Calu3 (cell line): ENCODE data around the gene SLC22A14. TPM values are rescaled to one million over a fixed set of nuclear protein-coding genes. Genes with fewer than 3 reads are reported as not detected.

ENCODE experiments used
- BruUV-seq: library from RNA; stranded (reverse); fragments of 400-500 nt; replicated peaks from 2 replicates; lab custom pipeline; 2021; lab: Mats Ljungman, UMichigan
- CTCF ChIA-PET: fragments of 300-600 bp; sonication (Branson Sonifier 250); formaldehyde crosslinking; loops from one replicate; lab custom pipeline; 2022; ENCODE audit warnings: antibody characterized with exemption; lab: Charles Lee
- DNase-seq: peaks from one replicate; pipeline ENCODE4 v3.0.0; 2022
- H3K27ac Mint-ChIP-seq: one replicate; pipeline ENCODE4 v1.8.0; 2022; ENCODE audit warnings: mixed read lengths; ENCODE audit not compliant: unreplicated experiment
- H3K27me3 Mint-ChIP-seq: one replicate; pipeline ENCODE4 v1.8.0; 2022; ENCODE audit warnings: mixed read lengths; ENCODE audit not compliant: unreplicated experiment
- H3K36me3 Mint-ChIP-seq: one replicate; pipeline ENCODE4 v1.8.0; 2022; ENCODE audit warnings: mild to moderate bottlenecking, moderate library complexity, mixed read lengths; ENCODE audit not compliant: insufficient read depth, unreplicated experiment
- H3K4me1 Mint-ChIP-seq: one replicate; pipeline ENCODE4 v1.8.0; 2022; ENCODE audit warnings: mild to moderate bottlenecking, low read depth, mixed read lengths; ENCODE audit not compliant: unreplicated experiment
- H3K4me3 Mint-ChIP-seq: one replicate; pipeline ENCODE4 v1.8.0; 2022; ENCODE audit warnings: mild to moderate bottlenecking, low read depth, moderate library complexity, mixed read lengths; ENCODE audit not compliant: unreplicated experiment
- H3K9me3 Mint-ChIP-seq: one replicate; pipeline ENCODE4 v1.8.0; 2022; ENCODE audit warnings: low read depth, mixed read lengths; ENCODE audit not compliant: unreplicated experiment
- CTCF ChIP-seq: fragments of 200-600 bp; IDR thresholded peaks from one replicate; pipeline ENCODE4 v1.8.0; 2022; ENCODE audit warnings: antibody characterized with exemption; ENCODE audit not compliant: unreplicated experiment
- intact Hi-C: fragments of 100-400 bp; cut with micrococcal nuclease; formaldehyde crosslinking; loops from one replicate; pipeline ENCODE4 v1.10.0; 2022; ENCODE audit not compliant: unreplicated experiment
- total RNA-seq: library from RNA; stranded (reverse); gene quantifications from 2 replicates; pipeline ENCODE4 v1.2.3, GENCODE V29; 2022

SLC22A14 gene
- total RNA-seq, 1 experiment from 2014 or later: 1.8 TPM

GRCh38 chr3:38311476-38311875, 29.4 kb downstream of the SLC22A14 start:
- no peak overlapping the region for H3K27ac Mint-ChIP-seq
- intact Hi-C loops: no loop called here
- H3K4me1 Mint-ChIP-seq: no peaks in the 10 kb centered on the region
- CTCF ChIA-PET: no interaction called here
- H3K27me3 Mint-ChIP-seq: no peaks in the 10 kb centered on the region
- DNase-seq: no peak
- H3K36me3 Mint-ChIP-seq: no peaks in the 10 kb centered on the region
- TF ChIP-seq CTCF: no peak
- BruUV-seq: no TSS peak
- H3K9me3 Mint-ChIP-seq: no peaks in the 10 kb centered on the region
- no peak overlapping the region for H3K4me3 Mint-ChIP-seq

GRCh38 chr3:38311941-38312340, 29.8 kb downstream of the SLC22A14 start:
- H3K9me3 Mint-ChIP-seq: no peaks in the 10 kb centered on the region
- no peak overlapping the region for H3K4me3 Mint-ChIP-seq
- H3K27ac Mint-ChIP-seq: no peak overlapping the region
- no peak for DNase-seq
- BruUV-seq: no TSS peak
- H3K4me1 Mint-ChIP-seq: no peaks in the 10 kb centered on the region
- no peaks in the 10 kb centered on the region for H3K36me3 Mint-ChIP-seq
- no peaks in the 10 kb centered on the region for H3K27me3 Mint-ChIP-seq
- CTCF ChIA-PET: no interaction called here
- intact Hi-C loops: no loop called here
- no peak for TF ChIP-seq CTCF

GRCh38 chr3:38312356-38312755, 30.3 kb downstream of the SLC22A14 start:
- H3K4me3 Mint-ChIP-seq: no peak overlapping the region
- intact Hi-C loops: no loop called here

GRCh38 chr3:38313263-38313662, 31.2 kb downstream of the SLC22A14 start:
- H3K4me1 Mint-ChIP-seq: no peaks in the 10 kb centered on the region
- no peaks in the 10 kb centered on the region for H3K9me3 Mint-ChIP-seq
- TF ChIP-seq CTCF: no peak
- DNase-seq: no peak
- CTCF ChIA-PET: no interaction called here
- H3K27ac Mint-ChIP-seq: no peak overlapping the region
- H3K36me3 Mint-ChIP-seq: no peaks in the 10 kb centered on the region
- BruUV-seq: no TSS peak
- H3K4me3 Mint-ChIP-seq: no peak overlapping the region
- intact Hi-C loops: no loop called here
- H3K27me3 Mint-ChIP-seq: no peaks in the 10 kb centered on the region

More at GRCh38 chr3:38312356-38312755, 30.3 kb downstream of the SLC22A14 start:
- no peaks in the 10 kb centered on the region for H3K36me3 Mint-ChIP-seq
- no TSS peak for BruUV-seq
- H3K9me3 Mint-ChIP-seq: no peaks in the 10 kb centered on the region
- no peaks in the 10 kb centered on the region for H3K27me3 Mint-ChIP-seq
- no peak for DNase-seq
- H3K27ac Mint-ChIP-seq: no peak overlapping the region
- H3K4me1 Mint-ChIP-seq: no peaks in the 10 kb centered on the region
- TF ChIP-seq CTCF: no peak
- CTCF ChIA-PET: no interaction called here
